Activated CD4-positive, alpha-beta T cell treated with anti-CD3 and anti-CD28 coated beads, Interleukin-2, amount 10 ng/mL, durations not matched to agents 7 days and 5 days (primary cell): ENCODE measurements around the gene DGAT2. TPM values are rescaled to one million over a fixed set of nuclear protein-coding genes. Genes with fewer than 3 reads are reported as not detected.
A peak's percentile ranks its signal among the peaks of the same experiment; 100 is the strongest.

Experiments
- CTCF ChIA-PET: fragments of 350-600 bp; sonication (Branson Sonifier 250); formaldehyde crosslinking; loops from one replicate; lab custom pipeline; 2021; ENCODE audit warnings: antibody characterized with exemption; lab: Charles Lee
- POLR2A ChIA-PET: fragments of 350-600 bp; sonication (Branson Sonifier 250); formaldehyde crosslinking; loops from one replicate; lab custom pipeline; 2021; ENCODE audit warnings: antibody characterized with exemption; lab: Charles Lee
- DNase-seq: peaks from one replicate; pipeline ENCODE4 v3.0.0-alpha.2; 2020
- H3K27ac Mint-ChIP-seq: one replicate; pipeline ENCODE4 v1.8.0; 2021; ENCODE audit warnings: mild to moderate bottlenecking, moderate library complexity, mixed read lengths
- H3K27me3 Mint-ChIP-seq: one replicate; pipeline ENCODE4 v1.8.0; 2021; ENCODE audit warnings: mixed read lengths
- H3K36me3 Mint-ChIP-seq: one replicate; pipeline ENCODE4 v1.8.0; 2021; ENCODE audit warnings: low read depth, mixed read lengths
- H3K4me1 Mint-ChIP-seq: one replicate; pipeline ENCODE4 v1.8.0; 2021; ENCODE audit warnings: mixed read lengths
- H3K4me3 Mint-ChIP-seq: one replicate; pipeline ENCODE4 v1.8.0; 2021; ENCODE audit warnings: mild to moderate bottlenecking, moderate library complexity, mixed read lengths
- H3K9me3 Mint-ChIP-seq: one replicate; pipeline ENCODE4 v1.8.0; 2021; ENCODE audit warnings: mixed read lengths
- total RNA-seq, 2 experiments: library from RNA; stranded (reverse); gene quantifications; one replicate each; pipeline ENCODE4 v1.2.3, GENCODE V29; 2021

DGAT2 gene
- total RNA-seq, 2 experiments from 2014 or later, result 0.77 to 0.99 TPM

DNA sequence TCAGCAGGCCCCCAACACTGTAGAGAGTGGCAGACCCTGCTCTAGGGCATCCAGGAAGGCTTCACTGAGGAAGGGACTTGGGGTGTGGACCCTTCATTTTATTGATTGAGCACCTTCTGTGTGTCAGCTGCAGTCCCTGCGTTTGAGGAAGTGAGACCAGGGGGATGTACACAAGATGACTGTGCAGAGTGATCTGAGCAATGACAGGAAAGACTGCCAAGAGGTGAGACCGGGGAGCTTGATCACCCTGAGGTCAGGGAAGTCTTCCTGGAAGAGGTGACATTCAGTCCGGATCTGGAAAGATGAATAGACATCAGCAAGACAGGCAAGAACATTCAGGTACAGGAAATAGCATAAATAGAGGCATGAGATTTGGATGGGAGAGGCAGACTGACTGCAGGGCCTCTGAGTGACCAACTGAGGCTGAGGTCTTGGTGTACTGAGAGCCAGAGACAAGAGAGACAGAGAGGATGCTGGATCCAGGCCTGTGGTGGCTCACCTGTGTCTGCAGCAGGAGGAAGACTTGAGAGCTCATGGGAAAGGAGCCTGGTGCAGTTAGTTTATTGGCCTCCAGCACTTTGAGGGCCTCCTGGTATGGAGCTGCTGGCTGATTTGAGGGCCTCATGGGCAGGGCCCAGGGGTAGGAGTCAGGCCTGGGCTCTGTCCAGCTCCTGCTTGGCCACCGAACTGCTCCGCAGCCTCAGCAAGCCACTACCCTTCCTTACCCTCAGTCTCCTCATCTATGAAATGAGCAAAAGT is 5.2 kb downstream of the DGAT2 start:
- H3K27me3 Mint-ChIP-seq, result peaks cover 21% of the 10 kb centered on the region
- peaks cover 28% of the 10 kb centered on the region for H3K4me1 Mint-ChIP-seq
- ChIA-PET POLR2A (no interaction called here), CTCF (interaction anchor here (0.6 to 1.3 kb wide), 2 partner anchors 9 to 40 kb away, joined by 3 read pairs; no protein-coding TSS in a partner anchor)
- DNase-seq, result no peak
- H3K27ac Mint-ChIP-seq, result peak overlapping the region; percentile 0
- H3K9me3 Mint-ChIP-seq, result no peaks in the 10 kb centered on the region
- H3K4me3 Mint-ChIP-seq, result no peak overlapping the region
- no peaks in the 10 kb centered on the region for H3K36me3 Mint-ChIP-seq

DNA sequence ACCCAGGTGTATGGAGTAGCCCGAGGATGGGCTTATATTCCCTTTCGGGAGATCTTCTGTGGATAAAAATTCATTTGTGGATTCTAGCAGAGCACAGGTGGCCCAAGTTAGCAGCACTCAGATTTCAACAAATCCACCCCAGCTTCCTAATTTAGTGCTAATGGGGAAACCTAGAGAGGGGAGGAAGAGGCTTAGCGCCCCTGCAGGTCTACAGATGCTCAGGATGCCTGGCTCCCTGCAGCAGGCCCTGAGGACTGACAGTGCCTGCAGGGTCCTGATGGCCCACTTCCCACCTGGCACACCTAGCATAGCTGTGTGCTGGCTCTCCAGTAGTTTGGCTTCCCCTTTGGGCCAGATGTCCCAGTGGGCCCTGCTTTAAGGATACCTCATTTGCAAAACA is 6.5 kb downstream of the DGAT2 start:
- H3K27me3 Mint-ChIP-seq, result peaks cover 9% of the 10 kb centered on the region
- H3K4me1 Mint-ChIP-seq, result peaks cover 28% of the 10 kb centered on the region
- H3K9me3 Mint-ChIP-seq, result no peaks in the 10 kb centered on the region
- DNase-seq, result no peak
- no peak overlapping the region for H3K4me3 Mint-ChIP-seq
- POLR2A ChIA-PET, result no interaction called here
- no peak overlapping the region for H3K27ac Mint-ChIP-seq
- H3K36me3 Mint-ChIP-seq, result no peaks in the 10 kb centered on the region
- CTCF ChIA-PET, result interaction anchor here (0.6 to 0.7 kb wide), 2 partner anchors 35 to 98 kb away, joined by 3 to 6 read pairs; no protein-coding TSS in a partner anchor

DNA sequence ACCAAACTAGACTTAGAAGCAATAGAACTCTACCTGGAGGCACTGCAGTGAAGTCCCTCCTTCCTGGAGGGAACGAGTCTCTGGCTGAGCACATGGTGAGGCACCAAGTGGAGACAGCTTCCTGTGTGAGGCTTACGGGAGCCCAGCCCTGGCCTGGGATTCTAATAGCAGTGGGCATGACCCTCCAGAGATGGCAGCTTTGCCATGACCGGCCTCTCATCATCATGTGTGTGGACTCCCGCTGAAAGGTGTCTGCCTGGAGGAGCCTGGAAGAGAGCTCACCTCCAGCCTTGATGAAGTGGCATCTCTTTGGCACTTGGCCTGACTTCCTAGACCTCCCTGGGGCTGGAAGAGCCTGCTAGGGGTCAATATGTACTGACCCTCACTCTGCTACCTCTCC is 8.0 kb downstream of the DGAT2 start:
- Mint-ChIP-seq H3K27ac (no peak overlapping the region), H3K4me1 (peaks cover 30% of the 10 kb centered on the region), H3K4me3 (no peak overlapping the region), H3K27me3 (no peaks in the 10 kb centered on the region), H3K36me3 (no peaks in the 10 kb centered on the region), H3K9me3 (no peaks in the 10 kb centered on the region)
- POLR2A ChIA-PET, result no interaction called here
- no peak for DNase-seq
- CTCF ChIA-PET, result interaction anchor here (0.8 to 1.4 kb wide), 2 partner anchors 9 to 16 kb away, joined by 3 to 4 read pairs; no protein-coding TSS in a partner anchor

DNA sequence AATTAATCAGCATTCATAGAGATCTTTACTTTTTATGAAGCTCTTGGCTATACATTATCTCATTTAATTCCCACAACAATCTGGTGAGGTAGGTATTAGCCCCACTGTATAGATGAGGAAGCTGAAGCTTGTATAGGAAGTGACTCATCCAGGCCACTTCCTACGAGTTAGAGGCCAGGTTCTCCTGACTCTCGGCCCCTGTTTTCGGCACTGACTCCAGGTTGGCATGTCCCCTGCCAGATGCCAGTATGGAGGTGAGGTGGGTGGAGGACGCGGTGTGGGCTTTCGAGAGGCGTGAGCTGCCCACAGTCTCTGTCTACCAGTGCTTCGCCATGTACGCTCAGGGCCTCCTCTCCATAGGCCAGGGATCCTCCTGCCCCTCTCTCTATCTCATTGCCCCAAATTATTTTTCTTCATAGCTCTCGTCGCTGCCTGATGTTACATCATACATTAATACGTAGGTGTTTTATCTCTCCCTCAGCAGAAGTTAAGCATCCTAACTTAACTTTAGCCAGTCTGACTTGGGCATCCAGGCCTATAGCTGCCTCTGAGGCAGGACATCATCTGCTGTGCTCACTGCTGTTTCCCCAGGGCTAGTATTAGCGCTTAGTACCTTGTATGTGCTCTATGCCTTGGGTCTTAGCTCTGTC is 9.0 kb downstream of the DGAT2 start:
- Mint-ChIP-seq H3K36me3 (no peaks in the 10 kb centered on the region), H3K27me3 (no peaks in the 10 kb centered on the region), H3K4me1 (peaks cover 30% of the 10 kb centered on the region), H3K9me3 (no peaks in the 10 kb centered on the region), H3K4me3 (no peak overlapping the region), H3K27ac (no peak overlapping the region)
- ChIA-PET POLR2A (interaction anchor here (0.6 kb wide), 1 partner anchor 32 kb away, joined by 4 read pairs; no protein-coding TSS in a partner anchor), CTCF (interaction anchor here (0.6 to 1.4 kb wide), 4 partner anchors 8 to 878 kb away, joined by 3 to 4 read pairs (median 3); no protein-coding TSS in a partner anchor)
- no peak for DNase-seq

DNA sequence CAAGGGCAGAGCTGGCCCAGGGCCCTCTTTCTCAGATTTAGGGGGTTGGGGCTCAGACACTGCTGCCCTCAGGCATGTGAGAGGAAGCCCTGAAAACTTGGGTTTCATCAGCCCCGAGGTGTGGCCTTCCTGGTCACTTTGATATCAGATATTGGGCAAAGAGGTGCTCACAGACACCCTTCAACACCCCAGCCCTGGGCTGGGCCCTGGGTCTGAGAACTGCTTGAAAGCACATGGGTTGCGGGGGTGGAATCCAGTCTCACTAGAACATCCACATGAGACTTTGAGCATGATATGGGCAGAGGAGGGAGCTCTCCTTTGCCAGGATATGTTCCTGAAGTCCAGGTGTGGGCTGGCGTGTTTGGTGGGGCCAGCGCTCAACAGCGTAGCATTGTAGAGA is 10.4 kb downstream of the DGAT2 start:
- POLR2A ChIA-PET, result interaction anchor here (0.7 kb wide), 1 partner anchor 12 kb away, joined by 6 read pairs; no protein-coding TSS in a partner anchor
- Mint-ChIP-seq H3K4me3 (no peak overlapping the region), H3K27me3 (no peaks in the 10 kb centered on the region), H3K27ac (no peak overlapping the region), H3K9me3 (no peaks in the 10 kb centered on the region), H3K4me1 (peaks cover 27% of the 10 kb centered on the region), H3K36me3 (no peaks in the 10 kb centered on the region)
- no peak for DNase-seq
- CTCF ChIA-PET, result interaction anchor here (0.6 to 2.5 kb wide), 3 partner anchors 12 to 69 kb away, joined by 3 to 8 read pairs (median 3); no protein-coding TSS in a partner anchor

DNA sequence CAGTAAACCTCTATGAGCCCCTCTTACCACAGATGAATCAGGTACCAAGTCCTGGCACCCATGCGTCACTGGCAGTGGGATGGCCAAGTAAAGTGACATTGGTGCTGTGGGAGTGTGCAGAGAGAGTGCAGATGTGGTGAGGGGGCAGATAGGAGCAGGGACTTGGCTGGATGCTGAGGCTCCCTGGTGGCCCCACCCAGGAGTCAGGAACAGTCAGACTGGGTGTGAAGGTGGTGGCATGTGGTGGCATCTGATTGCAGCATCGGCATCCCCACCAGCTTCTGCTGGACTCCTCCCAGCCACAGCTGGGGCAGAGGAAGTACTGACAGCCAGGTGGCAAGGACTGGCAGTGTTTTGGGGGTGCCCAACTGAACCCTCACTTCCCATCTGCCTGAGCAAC is 11.4 kb downstream of the DGAT2 start:
- Mint-ChIP-seq H3K27me3 (no peaks in the 10 kb centered on the region), H3K4me3 (no peak overlapping the region), H3K4me1 (peaks cover 27% of the 10 kb centered on the region), H3K36me3 (no peaks in the 10 kb centered on the region), H3K27ac (no peak overlapping the region), H3K9me3 (no peaks in the 10 kb centered on the region)
- no peak for DNase-seq
- ChIA-PET CTCF (interaction anchor here (1.8 to 2.5 kb wide), 2 partner anchors 11 to 16 kb away, joined by 3 to 8 read pairs; no protein-coding TSS in a partner anchor), POLR2A (no interaction called here)

DNA sequence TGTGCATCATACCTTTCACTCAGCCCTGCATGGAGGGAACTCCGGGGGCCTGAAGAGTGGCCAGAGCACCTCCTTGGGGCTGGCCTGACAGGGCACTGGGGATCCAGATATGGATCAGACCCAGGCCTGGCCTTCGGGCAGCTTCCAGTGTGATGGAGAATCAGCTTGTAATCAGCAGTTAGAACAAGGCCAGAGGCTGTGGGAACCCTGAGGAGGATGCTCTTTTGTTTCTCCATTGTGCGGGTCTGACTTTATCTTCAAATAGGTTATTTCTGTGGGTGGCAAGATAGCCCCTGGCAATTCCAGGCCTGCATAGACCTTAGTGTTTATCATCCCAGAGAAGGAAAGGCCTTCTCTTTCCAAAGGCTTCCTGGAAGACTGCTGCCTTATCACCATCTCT is 12.3 kb downstream of the DGAT2 start:
- H3K4me1 Mint-ChIP-seq, result peaks cover 27% of the 10 kb centered on the region
- no peak overlapping the region for H3K4me3 Mint-ChIP-seq
- CTCF ChIA-PET, result no interaction called here
- no peak overlapping the region for H3K27ac Mint-ChIP-seq
- H3K36me3 Mint-ChIP-seq, result no peaks in the 10 kb centered on the region
- no peaks in the 10 kb centered on the region for H3K27me3 Mint-ChIP-seq
- DNase-seq, result no peak
- POLR2A ChIA-PET, result no interaction called here
- H3K9me3 Mint-ChIP-seq, result no peaks in the 10 kb centered on the region

DNA sequence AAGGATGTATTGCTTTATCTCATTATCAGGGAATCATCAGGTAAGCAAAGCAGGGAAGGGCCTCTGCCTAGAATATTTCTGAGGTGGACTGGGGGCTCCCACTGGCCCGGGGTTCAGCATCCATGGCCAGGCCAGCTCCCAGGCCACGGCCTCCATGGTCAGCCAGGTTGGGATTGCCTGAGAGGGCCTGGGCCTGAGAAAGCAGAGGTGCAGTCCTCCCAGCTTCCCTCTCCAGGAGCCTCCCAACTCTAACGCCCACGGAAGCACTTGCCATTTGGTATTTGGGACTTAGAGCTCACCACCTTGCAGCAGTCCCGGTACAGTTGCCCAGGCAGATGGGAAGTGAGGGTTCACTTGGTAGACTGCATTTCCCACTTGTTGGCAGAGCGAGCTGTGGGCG is 12.7 kb downstream of the DGAT2 start:
- CTCF ChIA-PET, result no interaction called here
- peaks cover 27% of the 10 kb centered on the region for H3K4me1 Mint-ChIP-seq
- no peaks in the 10 kb centered on the region for H3K36me3 Mint-ChIP-seq
- POLR2A ChIA-PET, result no interaction called here
- no peaks in the 10 kb centered on the region for H3K27me3 Mint-ChIP-seq
- DNase-seq, result no peak
- H3K9me3 Mint-ChIP-seq, result no peaks in the 10 kb centered on the region
- H3K27ac Mint-ChIP-seq, result no peak overlapping the region
- H3K4me3 Mint-ChIP-seq, result no peak overlapping the region

DNA sequence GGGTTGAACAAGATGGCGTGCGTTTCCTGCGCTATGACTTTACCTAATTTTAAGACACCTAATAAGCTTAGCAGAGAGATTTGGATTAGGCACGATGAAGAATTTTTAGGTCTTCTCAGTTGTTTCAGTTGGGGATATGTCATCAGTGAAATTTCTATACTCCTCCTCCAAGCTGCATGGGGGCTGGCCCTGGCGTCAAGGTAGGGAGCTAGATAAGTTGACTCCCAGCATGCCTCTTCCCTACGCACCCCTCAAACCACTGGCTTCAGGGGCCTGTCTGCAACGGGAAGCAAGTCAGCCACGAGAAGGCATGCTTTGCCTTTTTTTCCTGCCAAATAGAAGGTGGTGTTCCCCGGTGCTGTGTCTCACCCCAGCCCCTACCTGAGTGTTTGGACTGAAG is 13.3 kb downstream of the DGAT2 start:
- no peaks in the 10 kb centered on the region for H3K9me3 Mint-ChIP-seq
- H3K4me3 Mint-ChIP-seq, result no peak overlapping the region

DNA sequence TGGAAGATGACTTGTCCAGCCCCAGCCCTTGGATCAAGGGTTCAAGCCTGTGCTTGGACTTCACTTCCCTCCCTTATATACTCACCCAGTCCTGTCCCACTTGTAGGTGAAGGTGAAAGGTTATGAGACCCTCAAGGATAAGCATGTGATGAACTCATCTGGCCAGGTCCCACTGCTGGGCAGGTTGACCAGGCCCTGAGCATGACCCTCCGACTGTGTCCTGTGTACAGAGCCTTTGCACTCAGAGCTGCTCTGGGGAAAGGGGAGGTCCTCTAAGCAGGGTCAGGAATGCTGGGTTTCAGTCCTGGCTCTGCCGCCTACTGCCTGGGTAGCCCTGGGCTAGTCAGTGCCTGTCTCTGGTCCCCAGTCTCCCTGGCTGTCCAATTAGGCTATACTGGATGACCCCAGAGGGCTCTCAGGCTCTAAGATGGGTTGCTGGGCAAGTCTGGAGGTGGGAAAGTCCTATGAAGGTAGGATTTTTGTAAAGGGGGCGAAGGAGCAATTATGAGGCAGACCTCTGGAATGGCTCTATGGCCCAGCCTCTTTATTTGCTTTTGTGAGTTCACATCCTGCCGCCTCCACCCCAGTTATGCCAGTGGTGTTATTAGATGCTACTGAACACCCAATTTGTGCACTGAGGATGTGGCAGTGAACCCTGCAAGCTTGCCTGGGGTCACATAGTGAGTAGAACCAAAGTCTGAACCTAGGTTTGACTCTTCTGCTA is 14.1 kb downstream of the DGAT2 start:
- no peak overlapping the region for H3K4me3 Mint-ChIP-seq
- no peaks in the 10 kb centered on the region for H3K36me3 Mint-ChIP-seq
- no peaks in the 10 kb centered on the region for H3K9me3 Mint-ChIP-seq
- ChIA-PET CTCF (interaction anchor here (1.4 kb wide), 1 partner anchor 10 kb away, joined by 3 read pairs; no protein-coding TSS in a partner anchor), POLR2A (no interaction called here)
- H3K4me1 Mint-ChIP-seq, result peaks cover 16% of the 10 kb centered on the region
- H3K27ac Mint-ChIP-seq, result no peak overlapping the region
- no peaks in the 10 kb centered on the region for H3K27me3 Mint-ChIP-seq
- DNase-seq, result no peak

More for the DNA sequence above, 13.3 kb downstream of the DGAT2 start:
- Mint-ChIP-seq H3K36me3 (no peaks in the 10 kb centered on the region), H3K27ac (no peak overlapping the region), H3K4me1 (peaks cover 25% of the 10 kb centered on the region), H3K27me3 (no peaks in the 10 kb centered on the region)
- no peak for DNase-seq
- POLR2A ChIA-PET, result no interaction called here
- CTCF ChIA-PET, result no interaction called here

DNA sequence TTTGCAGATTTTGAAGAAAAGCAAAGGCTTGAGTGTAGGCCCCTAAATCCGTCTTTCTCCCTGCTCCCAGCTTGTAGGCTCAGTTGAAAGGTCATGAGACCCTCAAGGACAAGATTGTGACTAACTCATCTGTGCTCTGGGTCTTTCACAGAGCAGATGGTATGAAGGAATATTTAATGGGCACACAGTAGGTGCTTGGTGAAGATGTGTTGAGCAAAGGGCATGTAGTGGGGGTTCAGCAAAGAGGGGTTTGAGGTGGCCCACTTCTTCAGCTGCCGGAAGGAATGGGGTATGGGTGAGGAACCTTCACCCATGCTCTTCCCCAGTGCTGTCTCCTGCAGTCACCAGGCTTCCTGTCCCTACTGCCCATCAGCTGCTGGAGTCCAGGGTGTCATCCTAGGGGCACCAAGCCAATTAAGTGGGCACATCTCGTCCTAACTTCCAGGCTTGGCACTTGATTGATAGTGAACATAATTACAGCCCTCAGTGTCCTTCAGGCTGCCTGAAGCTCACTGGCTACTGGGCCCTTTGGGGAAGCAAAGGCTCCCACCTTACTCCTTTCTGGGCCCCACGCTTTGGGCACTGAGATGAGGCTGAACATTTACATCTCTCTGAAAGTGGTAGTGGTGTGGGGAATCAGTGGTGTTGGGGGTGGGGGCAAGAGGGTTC is 15.0 kb downstream of the DGAT2 start:
- H3K4me3 Mint-ChIP-seq, result no peak overlapping the region
- no peak for DNase-seq
- no peaks in the 10 kb centered on the region for H3K36me3 Mint-ChIP-seq
- H3K27ac Mint-ChIP-seq, result no peak overlapping the region
- CTCF ChIA-PET, result interaction anchor here (1.3 to 1.7 kb wide), 3 partner anchors 10 to 44 kb away, joined by 3 to 4 read pairs (median 3); no protein-coding TSS in a partner anchor
- no peaks in the 10 kb centered on the region for H3K27me3 Mint-ChIP-seq
- no peaks in the 10 kb centered on the region for H3K9me3 Mint-ChIP-seq
- POLR2A ChIA-PET, result no interaction called here
- peaks cover 9% of the 10 kb centered on the region for H3K4me1 Mint-ChIP-seq

DNA sequence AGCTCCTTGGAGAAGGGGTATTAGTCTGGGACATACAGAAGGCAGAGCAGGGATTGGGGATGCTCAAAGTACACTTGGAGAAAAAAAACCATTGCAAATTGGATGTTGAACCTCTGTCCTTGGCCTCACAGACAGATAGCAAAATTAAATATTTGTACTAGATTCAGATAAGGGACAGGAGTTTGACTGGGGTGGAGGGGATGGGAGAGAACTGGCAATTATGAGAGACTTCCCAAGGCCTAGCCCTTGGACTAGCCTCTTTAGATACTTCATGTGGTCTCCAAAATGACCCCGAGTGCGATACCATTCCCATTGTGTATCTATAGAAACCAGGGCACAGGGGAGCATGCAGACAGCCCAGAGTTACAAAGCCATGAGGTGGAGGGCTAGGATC is 15.5 kb downstream of the DGAT2 start:
- Mint-ChIP-seq H3K27ac (no peak overlapping the region), H3K4me1 (peaks cover 9% of the 10 kb centered on the region), H3K27me3 (no peaks in the 10 kb centered on the region), H3K4me3 (no peak overlapping the region), H3K36me3 (no peaks in the 10 kb centered on the region), H3K9me3 (no peaks in the 10 kb centered on the region)
- ChIA-PET CTCF (interaction anchor here (1.3 to 1.7 kb wide), 3 partner anchors 11 to 44 kb away, joined by 3 to 4 read pairs (median 3); no protein-coding TSS in a partner anchor), POLR2A (no interaction called here)
- no peak for DNase-seq
